GM21825 (cell line): Measurements from ENCODE around the gene TMEM178B.
"Not testable (repeated sequence)": the region's sequence is repeated elsewhere in the genome, so short reads cannot be mapped to it uniquely, and the experiment has no call there.

Source experiments
- ATAC-seq: cut with Tn5 transposase; IDR thresholded peaks from one replicate; pipeline ENCODE4 v1.9.1; 2021; ENCODE audit warnings: mild to moderate bottlenecking, moderate library complexity; ENCODE audit not compliant: unreplicated experiment

Gene TMEM178B

DNA sequence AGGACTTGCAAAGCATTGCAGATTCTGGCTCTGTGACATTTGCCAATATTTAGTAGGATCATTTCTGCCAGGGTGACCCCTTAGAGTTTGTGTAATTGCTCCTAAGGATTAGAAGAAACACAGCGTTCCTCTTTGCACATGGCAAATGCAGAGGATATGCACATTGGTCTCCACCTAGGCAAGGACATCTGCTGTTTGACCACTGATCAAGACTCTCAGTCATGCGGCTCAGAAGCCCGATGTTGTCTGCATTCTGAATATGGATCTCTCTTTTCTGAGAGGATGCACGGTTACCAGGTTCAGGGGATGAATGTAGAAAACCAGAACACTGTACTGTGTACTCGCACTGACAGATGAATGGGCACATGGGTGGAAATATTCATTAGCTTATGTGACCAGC, 296.8 kb downstream of the TMEM178B start:
- ATAC-seq, result no peak

DNA sequence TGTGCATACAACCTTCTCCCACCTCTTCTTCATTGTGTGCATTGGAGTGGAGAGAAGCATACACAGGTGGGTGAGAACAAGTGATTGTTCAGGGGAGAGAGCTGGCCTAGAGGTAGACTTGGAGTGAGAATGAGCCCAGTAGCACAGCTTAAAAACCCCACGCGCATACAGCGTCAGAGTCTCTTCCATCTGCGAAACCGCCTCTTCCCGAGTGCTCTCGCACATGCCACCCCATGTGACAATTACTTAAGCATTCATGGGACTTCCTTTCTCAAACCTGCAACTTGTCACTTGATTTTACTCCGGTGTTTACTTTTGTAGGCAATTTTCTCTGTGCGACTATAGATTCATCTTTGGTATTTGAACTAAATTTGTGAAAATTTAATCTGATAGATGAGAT, 300.6 kb downstream of the TMEM178B start:
- no peak for ATAC-seq

DNA sequence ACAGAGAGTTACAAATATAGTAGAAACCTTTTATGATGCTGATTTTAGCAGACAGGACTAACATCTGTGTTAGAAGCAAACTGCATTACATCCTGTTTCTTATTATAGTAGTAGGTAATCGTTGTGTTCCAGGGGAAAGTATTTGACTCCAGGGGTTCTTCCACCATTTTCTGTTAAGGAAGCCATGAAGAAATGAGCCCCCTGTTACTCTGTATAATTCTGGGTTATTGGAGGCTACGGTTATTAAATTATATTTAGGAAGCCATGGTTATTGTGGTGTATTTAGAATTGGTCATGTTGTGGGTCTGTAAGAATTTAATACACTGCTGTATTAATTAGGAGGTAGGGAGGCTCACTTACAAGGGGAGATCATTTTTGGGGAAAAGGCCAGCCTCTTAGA, 301.6 kb downstream of the TMEM178B start:
- ATAC-seq, result no peak

- ATAC-seq, result no peak
Measured at GRCh38 chr7:141377906-141378305, 304.0 kb downstream of the TMEM178B start.

DNA sequence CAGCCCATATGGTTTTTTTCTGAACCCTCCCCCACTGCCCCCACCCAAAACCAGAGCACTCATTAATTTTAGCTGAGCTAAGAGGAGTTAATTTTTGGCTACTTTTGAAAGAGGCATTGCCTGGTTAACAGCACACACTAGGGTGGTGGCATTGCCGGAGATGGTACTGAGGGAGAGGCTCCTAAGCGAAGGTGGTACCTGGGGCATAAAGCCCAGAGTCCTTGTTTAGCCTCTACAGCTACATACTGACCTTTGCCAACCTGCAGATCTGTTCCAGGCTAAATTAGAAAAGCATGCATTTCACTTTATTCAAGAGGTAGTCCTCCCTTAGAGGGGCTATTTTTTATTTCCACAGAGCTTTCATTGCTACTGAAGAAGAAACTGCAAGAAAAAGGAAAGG, 304.5 kb downstream of the TMEM178B start:
- no peak for ATAC-seq

DNA sequence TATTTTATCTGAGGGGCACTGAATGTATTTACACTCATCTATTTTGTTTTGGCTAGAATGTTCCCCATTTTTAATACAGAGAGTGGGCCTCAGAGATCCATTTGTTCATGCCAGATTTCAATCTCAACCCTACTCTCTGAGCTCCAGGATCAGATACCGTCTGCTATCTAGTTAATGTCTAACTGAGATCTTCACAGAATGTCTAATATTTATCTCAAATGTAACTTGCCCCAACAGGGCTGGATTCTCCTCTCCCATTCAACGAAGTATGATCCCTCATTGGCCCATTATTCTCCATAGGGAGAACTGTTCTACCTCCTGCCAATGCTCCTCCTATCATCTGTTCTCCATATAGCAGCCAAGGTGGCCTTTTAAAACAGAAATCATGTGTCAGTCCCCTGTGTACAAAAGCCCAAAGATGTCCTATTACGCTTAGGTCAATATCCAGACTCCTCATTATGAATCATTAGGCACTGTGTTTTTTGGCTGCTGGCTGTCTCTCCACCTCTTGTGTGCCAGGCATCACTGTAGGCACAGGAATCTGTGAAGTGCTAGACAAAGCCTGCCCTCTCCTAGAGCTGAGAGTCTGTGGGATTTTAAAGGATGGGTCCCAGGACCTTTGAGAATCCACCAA, 308.0 kb downstream of the TMEM178B start:
- no peak for ATAC-seq

GRCh38 chr7:141383356-141383755, 309.5 kb downstream of the TMEM178B start:
- ATAC-seq, result not testable (repeated sequence)

DNA sequence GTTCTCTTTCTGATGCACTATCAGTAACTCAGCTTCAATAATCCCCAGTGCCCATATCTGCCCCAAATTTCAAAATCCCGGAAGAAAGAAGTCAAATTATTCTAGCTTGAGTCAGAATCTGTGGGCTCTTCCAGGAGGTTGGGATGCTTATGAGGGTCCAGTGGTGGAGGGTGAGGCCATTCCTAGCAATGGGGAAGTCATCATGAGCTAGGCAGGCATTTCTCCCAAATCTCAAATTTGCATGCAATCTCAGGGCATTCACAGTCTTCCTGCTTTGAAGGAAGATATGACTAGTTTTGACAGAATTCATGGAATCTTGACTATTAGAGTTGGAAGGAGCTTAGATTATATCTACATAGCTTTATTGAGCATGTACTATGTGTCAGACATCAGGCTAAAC, 313.0 kb downstream of the TMEM178B start:
- no peak for ATAC-seq

DNA sequence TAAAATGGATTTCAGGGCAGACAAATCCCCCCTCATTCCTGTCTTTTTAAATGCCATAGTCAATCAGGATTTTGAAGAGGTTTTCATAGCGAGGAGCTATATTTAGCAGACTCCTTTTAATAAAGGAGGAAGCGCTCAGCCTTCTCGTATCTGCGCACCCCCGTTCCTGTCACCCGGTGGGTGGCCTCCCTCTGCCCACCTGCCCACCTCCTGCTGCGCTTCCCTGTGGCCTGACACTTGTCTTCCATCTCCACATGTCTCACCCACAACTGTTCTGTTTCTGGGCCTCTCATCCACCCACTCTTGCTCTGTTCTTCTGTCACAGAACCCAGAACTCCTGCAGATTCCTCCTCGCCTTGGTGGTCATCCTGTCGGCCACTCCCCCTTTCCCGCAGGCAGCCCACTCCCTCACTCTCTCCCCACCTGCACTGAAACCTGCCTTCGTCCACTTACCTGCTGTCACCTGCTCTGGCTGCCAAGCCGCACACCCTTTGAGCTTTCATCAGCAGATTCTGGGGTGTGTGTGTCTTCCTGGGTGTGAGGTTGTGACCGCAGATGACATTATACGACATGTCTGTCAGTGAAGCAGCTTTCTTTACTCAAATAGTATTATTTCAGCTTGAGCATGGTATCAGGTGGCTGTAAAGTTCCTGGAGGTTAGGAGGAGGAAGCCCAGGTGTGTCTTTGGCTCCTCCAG, 313.8 kb downstream of the TMEM178B start:
- ATAC-seq, result no peak

DNA sequence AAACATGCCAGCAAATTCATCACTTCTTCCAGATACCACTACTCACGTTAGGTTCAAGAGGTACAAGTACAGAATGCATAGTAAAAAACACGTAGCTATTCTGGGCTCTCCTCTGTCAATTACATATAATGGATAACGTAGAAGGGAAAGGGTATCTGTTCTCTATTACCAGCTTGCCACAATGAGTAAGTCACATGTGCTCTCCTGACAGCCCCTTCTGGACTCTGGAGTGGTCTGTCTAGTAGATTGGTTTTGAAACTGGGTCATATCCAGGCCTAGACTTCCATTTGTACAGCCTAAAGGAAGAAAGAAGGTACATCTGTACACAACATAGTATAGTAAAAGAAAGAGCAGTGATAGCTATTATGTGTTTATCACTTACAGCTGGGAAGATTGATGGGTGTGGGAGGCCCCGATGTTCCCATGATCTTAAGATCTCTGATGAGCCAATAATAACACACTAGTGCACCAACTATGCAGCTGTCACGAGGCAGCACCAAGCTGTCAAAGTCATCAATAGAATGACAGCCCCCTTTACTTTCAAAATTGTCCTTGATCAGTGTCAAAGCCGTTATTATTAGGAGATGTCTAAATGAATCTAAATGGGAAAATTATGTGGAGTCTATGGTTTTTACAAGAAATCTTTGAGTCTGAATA, 315.4 kb downstream of the TMEM178B start:
- no peak for ATAC-seq

GRCh38 chr7:141390339-141390738, 316.5 kb downstream of the TMEM178B start:
- ATAC-seq, result no peak

DNA sequence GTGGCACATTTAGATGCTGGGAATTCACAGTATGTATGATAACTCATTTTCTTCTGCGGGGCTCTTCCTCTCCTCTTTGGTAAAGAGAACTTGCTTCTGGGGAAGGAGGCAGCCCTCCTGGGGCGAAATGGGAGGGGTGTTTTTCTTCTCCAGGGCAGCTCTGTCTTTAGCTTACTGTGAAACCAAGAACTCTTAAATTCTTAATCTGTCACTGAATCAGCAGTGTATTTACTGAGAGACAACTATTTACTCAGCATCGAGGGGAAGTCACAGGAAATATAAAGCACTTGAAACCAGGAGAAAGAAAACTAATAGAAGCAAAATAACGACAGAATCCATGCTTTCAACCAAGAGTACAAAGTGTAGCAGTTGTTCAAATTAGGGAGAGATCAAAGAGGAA, 319.2 kb downstream of the TMEM178B start:
- ATAC-seq, result no peak

GRCh38 chr7:141397236-141398163, 323.6 kb downstream of the TMEM178B start:
- no peak for ATAC-seq

- no peak for ATAC-seq
Measured at GRCh38 chr7:141400356-141400755, 326.5 kb downstream of the TMEM178B start.

DNA sequence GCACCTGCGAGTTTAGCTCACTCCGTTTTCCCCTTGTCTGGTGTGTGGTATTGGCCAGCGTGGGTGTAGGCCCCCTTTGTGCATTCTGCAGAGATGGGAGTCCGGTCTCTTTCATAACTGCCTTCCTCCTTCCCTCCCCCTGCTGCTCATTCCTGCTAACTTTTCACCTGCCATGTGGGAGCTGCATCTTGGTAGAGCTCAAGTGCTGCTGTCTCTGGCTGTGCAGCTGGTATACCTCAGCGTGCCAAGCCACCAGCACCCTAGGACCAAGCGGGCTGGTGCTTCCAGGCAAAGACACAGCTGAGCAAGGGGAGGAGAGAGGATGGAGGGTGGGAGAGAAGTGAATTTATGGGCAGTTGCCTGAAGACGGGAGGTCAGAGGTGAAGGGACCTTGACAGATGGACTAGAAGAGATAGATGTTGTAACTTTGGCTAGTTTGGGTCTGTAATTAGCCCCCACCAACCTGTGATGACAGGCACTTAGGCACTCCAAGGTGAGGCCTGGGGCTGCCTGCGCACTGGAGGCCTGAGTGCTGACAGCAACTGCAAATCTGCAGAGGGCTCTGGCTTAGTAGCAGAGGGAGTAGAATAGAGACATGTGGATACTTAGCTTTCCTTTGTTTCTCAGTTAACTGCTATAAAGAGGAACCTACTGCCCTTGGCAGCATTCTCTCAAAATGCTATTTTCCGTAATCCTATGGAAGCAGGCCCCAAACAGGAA, 328.6 kb downstream of the TMEM178B start:
- ATAC-seq, result no peak

DNA sequence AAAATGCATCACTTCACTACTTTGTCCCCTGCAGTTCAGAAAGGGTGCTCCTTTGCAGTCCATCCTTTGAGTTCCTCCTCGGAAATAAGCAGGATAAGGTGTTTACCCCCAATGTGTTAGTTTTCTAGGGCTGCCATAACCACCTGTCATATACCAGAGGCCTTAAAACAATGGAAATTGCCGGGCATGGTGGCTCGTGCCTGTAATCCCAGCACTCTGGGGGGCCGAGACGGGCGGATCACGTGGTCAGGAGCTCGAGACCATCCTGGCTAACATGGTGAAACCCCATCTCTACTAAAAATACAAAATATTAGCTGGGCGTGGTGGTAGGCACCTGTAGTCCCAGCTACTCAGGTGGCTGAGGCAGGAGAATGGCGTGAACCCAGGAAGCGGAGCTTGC, 330.0 kb downstream of the TMEM178B start:
- not testable (repeated sequence) for ATAC-seq

DNA sequence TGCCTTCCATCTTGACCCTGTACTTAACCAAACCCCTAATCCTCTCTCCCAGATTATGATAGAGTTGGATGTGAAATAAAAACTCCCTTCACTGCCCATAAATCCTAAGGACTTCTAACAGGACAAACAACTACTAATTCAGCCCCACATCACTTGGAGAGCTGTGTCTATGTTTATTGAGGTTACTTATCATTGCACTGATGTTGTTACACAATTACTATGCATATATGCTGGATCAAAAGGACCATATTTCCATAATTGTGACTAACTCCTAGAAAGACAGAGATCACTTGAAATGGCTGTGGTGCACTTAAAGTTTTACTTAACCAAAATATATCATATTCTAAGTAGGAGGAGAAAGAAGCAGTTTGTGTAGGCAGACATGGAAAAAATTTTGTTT, 332.5 kb downstream of the TMEM178B start:
- ATAC-seq, result no peak

- no peak for ATAC-seq
Measured at GRCh38 chr7:141407893-141408292, 334.0 kb downstream of the TMEM178B start.

DNA sequence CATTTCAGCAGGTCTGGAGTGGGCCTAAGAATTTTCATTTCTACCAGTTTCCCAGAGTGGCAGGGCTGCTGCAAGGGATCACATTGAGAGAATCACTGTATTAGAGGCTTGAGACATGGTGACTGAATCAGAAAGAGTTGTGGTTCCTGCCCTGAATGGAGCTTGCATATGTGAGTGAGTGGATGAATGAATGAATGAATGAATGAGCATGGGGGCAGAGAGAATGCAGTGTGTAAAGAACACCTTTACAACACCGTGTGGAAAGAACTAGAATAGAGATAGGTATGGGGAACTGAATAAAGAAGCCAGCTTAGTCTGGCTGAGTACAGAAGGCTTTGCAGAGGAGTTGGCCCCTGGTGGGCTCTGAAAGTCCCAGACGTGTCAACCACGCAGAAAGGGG, 334.6 kb downstream of the TMEM178B start:
- ATAC-seq, result no peak

- ATAC-seq, result no peak
Measured at GRCh38 chr7:141409219-141409618, 335.4 kb downstream of the TMEM178B start.
